Astrocyte of the spinal cord (primary cell): ENCODE measurements around the gene ALG12.
A peak's percentile ranks its signal among the peaks of the same experiment; 100 is the strongest.

Source experiments
- DNase-seq: peaks from one replicate; pipeline ENCODE4 v3.0.0; 2011; ENCODE audit warnings: low read depth, low spot score
- H3K4me3 ChIP-seq: 2 replicates; pipeline ENCODE4 v1.5.1; 2011; ENCODE audit warnings: low read depth, mild to moderate bottlenecking, low read length, moderate library complexity
- in situ Hi-C: cut with HindIII; loops from 2 replicates; pipeline ENCODE4 v1.10.0; 2017; ENCODE audit warnings: low sequenced_read_pairs
- TF ChIP-seq, protein P1 (sequence below): IDR thresholded peaks from 2 replicates; pipeline ENCODE4 v1.5.1; 2012; ENCODE audit warnings: low read depth, mild to moderate bottlenecking, low read length, inconsistent platforms

The ALG12 gene

DNA sequence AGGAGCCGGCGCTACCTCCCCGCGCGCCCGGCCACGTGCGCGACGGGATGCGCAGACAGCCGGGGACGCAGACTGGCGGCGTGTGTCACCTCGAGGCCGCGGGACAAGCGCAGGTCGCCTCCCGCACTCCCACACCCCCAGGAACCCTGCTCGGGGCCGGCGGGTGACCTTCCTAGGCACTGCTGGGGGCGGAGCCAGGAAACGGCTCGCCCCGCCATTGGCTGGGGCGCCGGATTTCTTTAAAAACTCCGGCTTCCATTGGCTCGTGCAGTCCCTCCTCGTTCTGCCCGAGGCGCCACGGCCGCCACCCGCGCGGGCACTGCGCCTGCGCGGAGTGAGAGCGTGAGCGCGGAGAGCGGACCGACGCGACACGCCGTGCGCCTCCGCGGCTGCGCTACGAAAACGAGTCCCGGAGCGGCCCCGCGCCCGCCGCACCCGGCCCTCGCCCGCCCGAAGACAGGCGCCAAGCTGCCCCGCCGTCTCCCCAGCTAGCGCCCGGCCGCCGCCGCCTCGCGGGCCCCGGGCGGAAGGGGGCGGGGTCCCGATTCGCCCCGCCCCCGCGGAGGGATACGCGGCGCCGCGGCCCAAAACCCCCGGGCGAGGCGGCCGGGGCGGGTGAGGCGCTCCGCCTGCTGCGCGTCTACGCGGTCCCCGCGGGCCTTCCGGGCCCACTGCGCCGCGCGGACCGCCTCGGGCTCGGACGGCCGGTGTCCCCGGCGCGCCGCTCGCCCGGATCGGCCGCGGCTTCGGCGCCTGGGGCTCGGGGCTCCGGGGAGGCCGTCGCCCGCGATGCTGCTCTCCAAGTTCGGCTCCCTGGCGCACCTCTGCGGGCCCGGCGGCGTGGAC is 42.1 kb upstream of the ALG12 start, which contains the start of gene PIM3:
Gene PIM3, plus strand, starts transcription at position 614 of the 846 bp plus-strand sequence. Its CDS starts 176 bp downstream, at position 790.
- peak; percentile 97 for DNase-seq
- in situ Hi-C loops: no loop called here
- TF ChIP-seq, protein P1, sequence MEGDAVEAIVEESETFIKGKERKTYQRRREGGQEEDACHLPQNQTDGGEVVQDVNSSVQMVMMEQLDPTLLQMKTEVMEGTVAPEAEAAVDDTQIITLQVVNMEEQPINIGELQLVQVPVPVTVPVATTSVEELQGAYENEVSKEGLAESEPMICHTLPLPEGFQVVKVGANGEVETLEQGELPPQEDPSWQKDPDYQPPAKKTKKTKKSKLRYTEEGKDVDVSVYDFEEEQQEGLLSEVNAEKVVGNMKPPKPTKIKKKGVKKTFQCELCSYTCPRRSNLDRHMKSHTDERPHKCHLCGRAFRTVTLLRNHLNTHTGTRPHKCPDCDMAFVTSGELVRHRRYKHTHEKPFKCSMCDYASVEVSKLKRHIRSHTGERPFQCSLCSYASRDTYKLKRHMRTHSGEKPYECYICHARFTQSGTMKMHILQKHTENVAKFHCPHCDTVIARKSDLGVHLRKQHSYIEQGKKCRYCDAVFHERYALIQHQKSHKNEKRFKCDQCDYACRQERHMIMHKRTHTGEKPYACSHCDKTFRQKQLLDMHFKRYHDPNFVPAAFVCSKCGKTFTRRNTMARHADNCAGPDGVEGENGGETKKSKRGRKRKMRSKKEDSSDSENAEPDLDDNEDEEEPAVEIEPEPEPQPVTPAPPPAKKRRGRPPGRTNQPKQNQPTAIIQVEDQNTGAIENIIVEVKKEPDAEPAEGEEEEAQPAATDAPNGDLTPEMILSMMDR: no peak
- H3K4me3 ChIP-seq: peak within 1 kb of the TSS; percentile 63

DNA sequence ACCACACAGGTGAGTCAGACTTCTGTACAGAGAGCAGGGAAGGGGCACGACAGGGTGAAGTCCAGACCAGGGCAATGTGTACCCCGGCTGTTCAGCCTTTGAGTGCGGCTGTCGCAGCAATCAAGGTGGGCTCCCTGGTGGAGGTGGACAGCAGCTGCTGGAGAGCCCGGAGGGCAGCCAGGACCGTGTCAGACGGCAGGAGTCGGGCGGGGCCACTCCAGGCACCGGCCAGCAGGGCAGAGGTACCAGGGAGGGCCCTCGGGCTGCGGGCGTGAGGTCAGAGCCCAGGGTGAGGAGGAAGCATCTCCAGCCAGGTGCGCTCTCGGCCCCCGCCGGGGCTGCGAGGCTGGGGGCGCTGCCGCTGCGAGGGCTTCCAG is 41.5 kb upstream of the ALG12 start:
- in situ Hi-C loops: no loop called here
- no peak for DNase-seq
- H3K4me3 ChIP-seq: peak overlapping the region; percentile 63
- TF ChIP-seq, protein P1: no peak

DNA sequence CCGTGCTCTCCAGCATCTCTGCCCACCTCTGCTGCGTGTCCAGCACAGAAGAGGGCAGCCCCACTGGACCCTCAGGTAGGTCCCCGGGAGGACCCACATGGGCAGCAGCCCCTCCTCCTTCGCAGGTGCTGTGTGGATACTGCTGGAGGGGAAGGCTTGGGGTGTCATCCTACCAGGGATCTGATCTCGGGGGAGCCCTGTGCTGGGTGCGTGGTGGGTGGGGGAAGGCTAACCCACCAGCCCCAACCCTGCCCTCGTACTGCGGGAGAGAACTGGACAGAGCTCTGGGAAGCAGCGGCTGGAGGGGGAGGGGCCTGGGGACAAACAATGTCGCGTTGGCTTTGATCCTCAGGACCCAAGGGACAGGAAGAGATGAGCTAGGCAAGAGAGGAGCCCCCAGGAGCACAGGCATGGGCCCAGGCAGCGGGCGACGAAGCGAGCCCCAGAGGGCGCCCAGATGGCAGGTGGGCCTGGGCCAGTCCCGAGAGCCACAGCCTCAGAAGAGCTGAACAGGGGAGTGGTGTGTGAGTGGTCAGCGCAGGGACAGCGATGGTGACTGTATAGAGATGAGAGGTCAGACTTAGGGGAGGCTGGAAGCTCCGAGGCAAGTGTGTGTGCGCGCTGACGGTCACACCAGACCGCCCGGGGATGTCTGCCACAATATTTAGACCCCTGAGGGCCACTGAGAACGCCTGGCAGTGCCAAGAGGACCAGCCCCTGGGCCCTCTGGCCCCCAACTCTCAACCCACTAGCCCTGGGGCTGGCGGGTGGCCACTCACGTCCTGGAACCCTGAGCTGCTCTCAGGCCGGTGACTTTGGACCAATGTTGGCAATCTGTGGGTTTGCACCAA is 40.9 kb upstream of the ALG12 start:
- DNase-seq: no peak
- H3K4me3 ChIP-seq: peak overlapping the region; percentile 63
- in situ Hi-C loops: no loop called here
- TF ChIP-seq, protein P1: no peak

DNA sequence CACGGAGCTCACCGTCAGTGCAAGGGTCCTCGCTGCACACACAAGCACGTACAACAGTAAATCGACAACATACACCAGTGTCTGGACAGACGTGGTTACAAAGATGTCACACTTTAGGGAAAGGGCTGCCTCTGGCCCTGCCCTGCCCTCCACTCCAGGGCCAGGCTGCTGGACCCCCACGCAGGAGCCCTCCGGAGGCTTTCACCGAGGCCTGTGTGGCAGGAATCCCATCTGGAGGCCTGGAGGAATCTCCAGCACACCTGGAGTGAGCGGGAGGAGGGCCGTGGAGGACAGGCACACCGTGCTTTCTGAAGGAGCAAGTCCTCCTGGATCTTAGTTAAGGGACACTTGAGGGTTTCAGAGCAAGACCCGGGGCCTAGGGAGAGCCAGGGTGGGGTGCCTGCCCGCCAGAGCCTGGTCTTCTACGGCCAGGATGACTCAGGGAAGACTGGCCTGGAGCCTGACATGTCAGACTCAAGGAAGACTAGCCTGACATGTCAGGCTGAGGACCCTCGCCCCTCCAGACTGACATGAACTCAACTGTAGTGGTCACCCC is 40.2 kb upstream of the ALG12 start:
- H3K4me3 ChIP-seq: no peak overlapping the region
- no peak for DNase-seq

DNA sequence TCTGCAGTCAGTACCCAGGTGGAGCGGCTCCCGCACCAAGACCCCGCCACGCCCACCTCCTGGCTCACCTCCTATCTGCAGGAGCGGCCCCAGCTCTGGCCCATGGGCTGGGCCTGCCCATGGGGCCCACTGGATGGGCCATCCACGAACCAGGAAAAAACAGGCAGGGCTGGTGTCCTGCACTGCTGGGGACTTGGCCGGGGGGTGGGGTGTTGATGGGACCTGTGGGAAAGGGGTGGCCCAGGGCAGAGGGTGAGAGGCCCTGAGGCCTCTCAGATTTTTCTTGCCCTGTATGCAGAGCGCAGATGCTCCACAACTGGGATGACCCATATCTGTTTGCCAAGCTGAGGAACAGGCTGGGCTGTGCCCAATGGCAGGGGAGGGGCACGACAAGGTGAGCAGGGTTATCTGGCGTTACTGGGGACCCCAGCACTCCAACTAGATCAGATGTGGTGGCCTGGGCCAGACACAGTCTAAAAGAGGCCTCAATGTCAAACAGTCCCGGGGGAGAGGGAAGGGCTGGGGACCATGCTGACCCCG is 39.7 kb upstream of the ALG12 start:
- no peak for DNase-seq
- in situ Hi-C loops: no loop called here
- H3K4me3 ChIP-seq: no peak overlapping the region
- TF ChIP-seq, protein P1: no peak

More for the DNA sequence above, 40.2 kb upstream of the ALG12 start:
- TF ChIP-seq, protein P1: no peak
- in situ Hi-C loops: no loop called here
